Posterior cingulate gyrus (tissue), 11 donors: Measurements from ENCODE around the gene PAM.

Experiments
- DNase-seq, 10 donors: peaks; one replicate each; pipeline versions ENCODE4 v3.0.0 to v3.0.0-alpha.2; 2020 to 2021; ENCODE audit warnings: mixed read lengths in 3 of 10
- intact Hi-C: fragments of 100-400 bp; cut with DNase I; formaldehyde crosslinking; loops from one replicate; pipeline ENCODE4 v1.15.1; 2023

Gene PAM

DNA sequence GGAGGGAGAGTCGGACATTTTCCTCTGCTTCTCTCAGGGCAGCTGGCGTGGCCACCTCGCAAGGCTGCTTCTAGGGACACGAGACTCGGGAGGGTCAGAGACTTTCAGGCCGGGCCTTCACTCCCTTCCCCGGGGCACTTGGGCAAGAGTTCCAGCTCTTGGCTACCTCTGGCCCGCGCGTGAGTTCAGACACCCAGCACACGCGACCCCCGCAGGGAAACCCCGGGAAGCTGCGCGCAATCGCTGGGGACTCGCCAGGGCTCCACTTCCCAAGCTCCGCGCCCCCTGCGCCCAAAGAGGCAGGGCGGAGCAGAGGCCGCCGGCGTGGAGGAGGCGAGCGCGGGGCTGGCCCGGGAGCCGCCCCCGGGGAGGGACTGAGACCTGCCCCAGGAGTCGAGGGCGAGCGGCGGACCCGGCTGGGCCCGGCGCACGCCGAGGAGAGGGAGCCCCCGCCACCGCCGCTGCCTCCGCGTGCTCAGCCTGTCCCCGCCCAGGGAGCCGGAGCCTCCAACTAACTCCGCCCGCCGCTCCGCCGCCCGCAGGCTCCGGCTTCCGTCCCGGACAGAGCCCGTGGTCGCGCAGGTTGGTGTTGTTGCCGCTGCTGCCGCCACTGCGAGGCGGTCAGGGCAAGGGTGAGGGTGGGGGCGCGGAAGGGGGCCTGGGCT lies at the start of gene PAM:
PAM (plus strand) TSS at position 539 of the 665 bp plus-strand sequence. CDS start 110,891 bp downstream, outside the sequence.
- intact Hi-C loops = loop anchor here (10.0 kb wide), 1 partner anchor 110 kb away; no protein-coding TSS in a partner anchor
- peak; percentile 50 to 96 (median 70) for DNase-seq

- no peak for DNase-seq
- intact Hi-C loops = no loop called here
These were observed 43.4 kb upstream of the PAM start for GRCh38 chr5:102711525-102712385.

- no peak for DNase-seq
- intact Hi-C loops = no loop called here
These were observed 41.8 kb upstream of the PAM start for GRCh38 chr5:102713278-102713677.

DNA sequence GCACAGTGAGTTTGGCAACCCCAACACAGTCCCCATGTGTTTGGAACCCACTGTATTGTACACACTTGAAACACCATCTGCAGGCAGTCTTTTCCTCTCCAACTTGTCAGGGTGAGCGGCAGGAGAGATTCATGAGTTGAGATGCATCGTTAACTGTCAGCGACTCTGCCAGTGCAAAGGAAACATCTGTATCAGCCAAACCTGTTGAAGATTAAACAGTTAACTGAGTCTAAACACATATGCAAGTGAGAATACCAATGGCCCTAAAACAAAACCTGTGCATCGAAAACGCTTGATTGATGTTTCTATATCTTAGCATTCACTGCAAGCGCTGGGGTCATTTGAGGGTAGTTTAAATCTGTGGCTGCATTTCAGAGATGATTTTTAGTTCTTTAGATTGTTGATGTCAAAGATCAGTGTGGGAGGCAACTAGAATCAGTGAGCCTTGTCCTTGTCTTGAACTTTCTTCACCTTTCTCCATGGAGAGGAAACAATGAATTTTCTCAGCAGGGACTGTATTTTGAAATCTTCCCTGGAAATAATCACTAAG lies 41.3 kb upstream of the PAM start:
- intact Hi-C loops = no loop called here
- DNase-seq = no peak

DNA sequence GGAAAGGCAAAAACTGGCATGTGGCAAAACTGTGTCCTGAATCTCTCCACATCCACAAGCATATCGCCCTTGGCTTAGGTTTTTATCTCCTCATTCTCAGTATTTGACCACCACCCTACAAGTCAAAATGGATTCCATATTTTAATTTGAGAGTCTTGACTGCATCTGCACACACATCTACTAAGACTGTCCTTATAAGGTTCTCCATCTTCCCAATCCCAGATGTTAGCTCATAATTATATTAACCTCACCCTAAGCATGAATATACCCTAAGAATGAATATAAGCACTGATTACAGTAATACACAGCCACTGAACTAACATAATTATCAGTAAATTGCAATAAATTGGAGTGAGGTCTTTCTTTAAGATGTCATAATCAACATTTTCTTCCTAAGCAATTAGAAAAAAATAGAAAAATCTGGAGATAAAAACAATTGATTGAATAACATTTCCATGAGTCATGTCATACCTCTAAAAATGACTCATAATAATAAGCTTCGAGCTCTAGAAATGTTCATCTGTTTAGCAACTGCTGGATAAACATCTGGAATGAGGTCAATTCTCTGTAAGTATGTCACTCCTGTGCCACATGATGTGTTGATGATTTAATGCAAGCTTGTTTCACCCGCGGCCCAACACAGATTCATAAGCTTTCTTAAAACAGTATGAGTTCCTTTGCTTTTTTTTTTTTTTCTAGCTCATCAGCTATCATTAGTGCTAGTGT lies 39.9 kb upstream of the PAM start:
- no peak for DNase-seq
- intact Hi-C loops = no loop called here

DNA sequence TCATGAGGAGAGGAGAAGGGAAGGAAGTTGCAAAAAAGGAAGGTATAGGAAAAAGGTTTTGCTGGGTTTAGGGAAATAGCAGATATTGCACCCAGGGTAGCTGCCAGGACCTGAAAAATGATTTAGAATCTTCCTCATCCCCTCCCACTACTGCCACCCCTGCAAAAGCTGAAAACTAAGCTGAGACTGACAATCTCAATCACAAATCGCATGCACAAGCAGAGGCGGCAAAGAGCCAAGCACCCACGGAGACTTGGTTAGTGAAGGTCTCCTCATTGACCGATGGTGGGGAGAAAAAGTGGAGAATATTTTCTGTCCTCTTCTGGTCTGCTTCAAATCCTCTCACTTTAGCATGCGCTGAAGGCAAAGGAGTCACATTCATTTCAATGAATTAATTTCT lies 39.1 kb upstream of the PAM start:
- intact Hi-C loops = no loop called here

GRCh38 chr5:102718819-102719218 lies 36.3 kb upstream of the PAM start:
- intact Hi-C loops = no loop called here
- no peak for DNase-seq

More for the DNA sequence above, 39.1 kb upstream of the PAM start:
- no peak for DNase-seq

DNA sequence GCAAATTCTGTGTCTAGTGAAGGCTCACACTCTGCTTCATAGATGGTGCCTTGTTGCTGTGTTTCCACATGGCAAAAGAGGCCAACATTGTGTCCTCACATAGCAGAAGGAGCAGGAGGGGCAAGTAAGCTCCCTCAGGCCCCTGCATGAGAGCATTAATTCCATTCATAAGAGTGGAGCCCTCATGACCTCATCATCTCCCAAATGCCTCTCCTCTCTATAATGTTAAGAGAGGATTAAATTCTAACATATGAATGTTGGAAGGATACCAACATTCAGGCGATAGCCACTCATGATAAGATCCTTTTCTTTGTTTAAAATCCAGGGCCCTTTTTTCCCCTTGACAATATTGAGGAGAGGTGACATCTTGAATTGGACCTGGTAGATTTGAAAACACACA lies 35.2 kb upstream of the PAM start:
- intact Hi-C loops = no loop called here
- DNase-seq = no peak

GRCh38 chr5:102720969-102721368 lies 34.1 kb upstream of the PAM start:
- intact Hi-C loops = no loop called here
- no peak for DNase-seq

- DNase-seq = no peak
- intact Hi-C loops = no loop called here
These were observed 32.2 kb upstream of the PAM start for GRCh38 chr5:102722931-102723330.

DNA sequence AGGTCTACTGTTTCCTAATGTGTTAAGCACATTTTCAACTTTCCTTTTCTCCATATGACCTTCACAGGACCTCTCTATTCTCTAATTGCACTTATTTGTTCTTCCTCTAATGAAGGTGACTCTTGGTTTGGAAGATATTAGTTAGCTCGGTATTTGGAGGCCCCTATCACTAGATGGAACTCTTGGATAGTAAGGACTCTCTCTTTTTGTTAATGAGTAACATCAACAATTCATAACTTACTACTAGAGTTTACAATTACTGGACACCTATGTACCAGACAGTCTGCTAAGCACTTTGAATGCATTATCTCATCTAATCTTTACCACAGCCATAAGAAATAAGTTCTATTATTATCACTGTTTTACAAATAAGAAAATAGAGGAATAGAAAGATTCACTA lies 23.4 kb upstream of the PAM start:
- intact Hi-C loops = no loop called here
- no peak for DNase-seq

GRCh38 chr5:102733534-102733933 lies 21.6 kb upstream of the PAM start:
- no peak for DNase-seq
- intact Hi-C loops = no loop called here

- DNase-seq = no peak
- intact Hi-C loops = no loop called here
These were observed 17.9 kb upstream of the PAM start for GRCh38 chr5:102737161-102737560.

DNA sequence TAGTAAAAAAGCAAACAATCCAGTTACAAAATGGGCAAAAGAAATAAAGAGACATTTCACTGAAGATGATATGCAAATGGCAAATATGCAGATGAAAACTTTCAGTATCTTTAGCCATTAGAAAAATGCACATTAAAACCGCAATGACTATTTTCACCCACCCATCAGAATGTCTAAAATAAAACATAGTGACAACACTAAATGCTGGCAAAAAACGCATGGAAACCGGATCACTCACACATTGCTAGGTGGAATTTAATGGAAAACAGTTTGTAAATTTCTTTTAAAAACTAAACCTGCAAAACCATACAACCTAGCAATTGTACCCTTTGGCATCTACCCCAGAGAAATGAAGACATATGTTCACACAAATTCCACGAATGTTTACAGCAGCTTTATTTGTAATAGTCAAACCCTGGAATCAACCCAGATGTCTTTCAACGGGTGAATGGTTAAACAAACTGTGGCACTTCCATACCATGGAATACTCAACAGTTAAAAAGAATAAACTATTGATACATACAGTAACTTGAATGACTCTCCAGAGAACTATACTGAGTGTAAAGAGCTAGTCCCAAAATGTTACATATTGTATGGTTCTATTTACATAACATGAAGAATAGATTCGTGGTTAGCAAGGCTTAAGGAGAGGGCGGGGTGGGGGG lies 17.2 kb upstream of the PAM start:
- intact Hi-C loops = no loop called here
- no peak for DNase-seq

DNA sequence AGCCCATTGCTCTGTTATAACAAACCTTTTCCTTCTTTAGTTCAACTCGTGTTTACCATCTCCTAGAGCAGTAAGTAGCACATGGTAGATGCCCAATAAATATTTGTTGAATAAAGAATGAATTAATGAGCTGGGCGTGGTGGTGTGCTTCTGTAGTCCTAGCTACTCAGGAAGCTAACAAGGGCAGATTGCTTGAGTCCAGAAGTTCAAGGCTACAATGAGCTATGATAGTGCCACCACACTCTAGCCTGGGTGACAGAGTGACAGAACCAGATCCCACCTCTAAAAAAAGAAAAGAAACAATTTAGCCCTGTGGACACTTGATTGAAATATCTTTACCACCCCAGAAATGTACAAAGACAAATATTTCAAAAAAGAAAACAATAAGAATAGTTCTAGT lies 14.6 kb upstream of the PAM start:
- intact Hi-C loops = no loop called here

DNA sequence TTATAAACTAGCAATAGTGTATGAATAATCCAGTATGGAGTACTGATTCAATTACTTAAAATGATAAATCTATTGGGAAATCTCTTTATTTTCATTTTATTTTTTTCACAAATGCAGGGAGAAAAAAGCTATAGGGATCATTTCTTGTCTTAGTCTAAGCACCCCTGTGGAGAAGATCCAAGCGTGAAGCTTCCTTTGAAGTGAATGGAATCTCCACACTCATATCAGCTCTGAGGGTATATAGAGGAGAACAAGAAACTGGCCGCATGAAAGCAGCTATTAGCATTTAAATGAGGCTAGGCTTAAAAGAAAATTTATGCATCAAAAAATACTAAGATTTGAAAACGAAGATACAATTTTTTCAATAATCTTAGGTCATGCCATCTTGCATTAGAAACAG lies 12.9 kb upstream of the PAM start:
- intact Hi-C loops = no loop called here

More for the DNA sequence above, 14.6 kb upstream of the PAM start:
- no peak for DNase-seq

GRCh38 chr5:102743900-102744299 lies 11.2 kb upstream of the PAM start:
- intact Hi-C loops = no loop called here
- DNase-seq = peak in 2 of 10 donors; percentile 46 to 60

More for the DNA sequence above, 12.9 kb upstream of the PAM start:
- no peak for DNase-seq

- intact Hi-C loops = no loop called here
- DNase-seq = no peak
These were observed 7.5 kb upstream of the PAM start for GRCh38 chr5:102747386-102748166.

GRCh38 chr5:102749416-102750030 lies 5.6 kb upstream of the PAM start:
- intact Hi-C loops = loop anchor here (10.0 kb wide), 1 partner anchor 115 kb away; no protein-coding TSS in a partner anchor
- DNase-seq = peak in 1 of 10 donors; percentile 42
